T-cell (primary cell): Measurements from ENCODE around the gene CCDC88B. TPM values are rescaled to one million over a fixed set of nuclear protein-coding genes. Genes with fewer than 3 reads are reported as not detected.
A peak's percentile ranks its signal among the peaks of the same experiment; 100 is the strongest.
"Not testable (repeated sequence)": the region's sequence is repeated elsewhere in the genome, so short reads cannot be mapped to it uniquely, and the experiment has no call there.

Source experiments
- ATAC-seq, 4 experiments: fragments of 200-7000 bp in 3 of 4; fragments of 150-1000 bp in 1 of 4; cut with Tn5 transposase; replicated peaks in 1 of 4; 1 replicate in 3 of 4; 2 replicates in 1 of 4; pipeline ENCODE4 v1.10.0; 2021; ENCODE audit warnings: moderate library complexity in 3 of 4, mild to moderate bottlenecking in 2 of 4, moderate number of reproducible peaks in 1 of 4
- CTCF ChIA-PET, 2 donors: fragments of 300-600 bp; sonication (Branson Sonifier 250); formaldehyde crosslinking; loops; one replicate each; lab custom pipeline; 2022; ENCODE audit warnings: antibody characterized with exemption in 2 of 2; lab: Charles Lee
- POLR2A ChIA-PET, 2 donors: fragments of 300-600 bp; sonication (Branson Sonifier 250); formaldehyde crosslinking; loops; one replicate each; lab custom pipeline; 2022; ENCODE audit warnings: antibody characterized with exemption in 2 of 2; lab: Charles Lee
- DNase-seq, 35 experiments: peaks; one replicate each; pipeline versions ENCODE4 v3.0.0 to v3.0.0-alpha.2; 2013 to 2023
- H3K27ac ChIP-seq: one replicate; pipeline ENCODE4 v1.5.1; 2013; ENCODE audit warnings: low read length
- H3K27me3 ChIP-seq, 2 experiments: replicated peaks in 1 of 2; 1 replicate in 1 of 2; 2 replicates in 1 of 2; pipeline versions ENCODE4 v1.6.1 to v1.7.0; 2013; ENCODE audit warnings: low read length in 1 of 2, mixed read lengths in 1 of 2; ENCODE audit not compliant: control insufficient read depth in 2 of 2, insufficient read depth in 2 of 2; ENCODE audit errors: extremely low read depth in 1 of 2
- H3K36me3 ChIP-seq, 2 donors: 1 replicate in 1 of 2; 2 replicates in 1 of 2; pipeline versions ENCODE4 v1.6.1 to v1.7.0; 2013; ENCODE audit warnings: low read length in 1 of 2; ENCODE audit not compliant: control insufficient read depth in 2 of 2, insufficient read depth in 1 of 2; ENCODE audit errors: extremely low read depth in 1 of 2
- H3K4me1 ChIP-seq, 2 experiments: 1 replicate in 1 of 2; 2 replicates in 1 of 2; pipeline versions ENCODE4 v1.6.1 to v1.7.0; 2013; ENCODE audit warnings: low read length in 2 of 2, mixed read lengths in 1 of 2; ENCODE audit not compliant: insufficient read depth in 2 of 2, control insufficient read depth in 1 of 2; ENCODE audit errors: extremely low read depth in 1 of 2
- H3K4me3 ChIP-seq, 2 donors: 1 replicate in 1 of 2; 2 replicates in 1 of 2; pipeline versions ENCODE4 v1.5.1 to v1.7.0; 2013; ENCODE audit warnings: mild to moderate bottlenecking in 2 of 2, low read length in 1 of 2, moderate library complexity in 1 of 2; ENCODE audit not compliant: control insufficient read depth in 1 of 2; ENCODE audit errors: extremely low read depth in 1 of 2
- H3K9me3 ChIP-seq: 2 replicates; pipeline ENCODE4 v1.7.0; 2013
- H3K27ac Mint-ChIP-seq, 2 donors: one replicate each; pipeline ENCODE4 v1.8.0; 2020 to 2021; ENCODE audit warnings: mild to moderate bottlenecking in 2 of 2, mixed read lengths in 2 of 2
- H3K27me3 Mint-ChIP-seq, 2 donors: one replicate each; pipeline ENCODE4 v1.8.0; 2021 to 2022; ENCODE audit warnings: mixed read lengths in 2 of 2
- H3K36me3 Mint-ChIP-seq: one replicate; pipeline ENCODE4 v1.8.0; 2021; ENCODE audit warnings: mixed read lengths
- H3K4me1 Mint-ChIP-seq, 3 donors: one replicate each; pipeline ENCODE4 v1.8.0; 2020 to 2022; ENCODE audit warnings: mixed read lengths in 3 of 3, mild to moderate bottlenecking in 1 of 3
- H3K4me3 Mint-ChIP-seq, 3 donors: one replicate each; pipeline ENCODE4 v1.8.0; 2020 to 2022; ENCODE audit warnings: mild to moderate bottlenecking in 3 of 3, mixed read lengths in 3 of 3, moderate library complexity in 3 of 3
- H3K9me3 Mint-ChIP-seq, 3 donors: one replicate each; pipeline ENCODE4 v1.8.0; 2020 to 2022; ENCODE audit warnings: mixed read lengths in 3 of 3
- WGBS: methylation state at CpG from one replicate; pipeline ENCODE4 v1.1.5; 2013; ENCODE audit warnings: missing lambda C conversion rate; ENCODE audit not compliant: insufficient coverage; 5-methylcytosine and 5-hydroxymethylcytosine counted together
- total RNA-seq, 35 experiments: library from RNA in 6 of 35; stranded (reverse) in 6 of 35; fragments of 120-200 nt in 1 of 35; gene quantifications; one replicate each; pipeline versions ENCODE4 v1.2.1 to v1.2.4 and lab custom pipeline; 2013 to 2026

The CCDC88B gene
- total RNA-seq, 5 donors from 2014 or later (not counting 1 experiment from before 2014, with no cell fraction given): 132 to 144 (median 133) TPM

GRCh38 chr11:64323984-64324383 lies 16.0 kb upstream of the CCDC88B start:
- not testable (repeated sequence) for H3K27ac ChIP-seq, H3K27ac Mint-ChIP-seq

GRCh38 chr11:64324692-64325469 lies 15.1 kb upstream of the CCDC88B start:
- no peaks in the 10 kb centered on the region for H3K9me3 Mint-ChIP-seq
- no peaks in the 10 kb centered on the region for H3K9me3 ChIP-seq
- no peaks in the 10 kb centered on the region for H3K27me3 ChIP-seq
- no peak overlapping the region for H3K27ac ChIP-seq
- H3K36me3 ChIP-seq: peaks cover 6 to 22% of the 10 kb centered on the region in 2 donors
- H3K4me1 Mint-ChIP-seq: peaks cover 3 to 12% (median 6%) of the 10 kb centered on the region in 3 donors
- no peaks in the 10 kb centered on the region for H3K4me1 ChIP-seq
- POLR2A ChIA-PET: interaction anchor here in 1 of 2 donors (0.7 kb wide), 1 partner anchor 101 kb away, joined by 6 read pairs; no protein-coding TSS in a partner anchor
- CTCF ChIA-PET: no interaction called here
- 100% methylated on average over 1 of the region's 11 CpGs for WGBS
- ATAC-seq (no peak), DNase-seq (no peak)
- no peaks in the 10 kb centered on the region for H3K27me3 Mint-ChIP-seq
- H3K27ac Mint-ChIP-seq: no peak overlapping the region
- H3K4me3 Mint-ChIP-seq: no peak overlapping the region
- no peak overlapping the region for H3K4me3 ChIP-seq
- peaks cover 15% of the 10 kb centered on the region for H3K36me3 Mint-ChIP-seq

More at GRCh38 chr11:64323984-64324383, 16.0 kb upstream of the CCDC88B start:
- POLR2A ChIA-PET, H3K9me3 Mint-ChIP-seq, ATAC-seq, H3K4me3 Mint-ChIP-seq, H3K9me3 ChIP-seq, DNase-seq, H3K27me3 ChIP-seq, H3K4me3 ChIP-seq, H3K4me1 ChIP-seq, H3K27me3 Mint-ChIP-seq: not testable (repeated sequence)
- Mint-ChIP-seq H3K4me1 (peaks cover 6 to 21% (median 15%) of the 10 kb centered on the region in 3 donors), H3K36me3 (peaks cover 15% of the 10 kb centered on the region)
- CTCF ChIA-PET: interaction anchor here in 1 of 2 donors (1.1 kb wide), 1 partner anchor 55 kb away, joined by 3 read pairs; no protein-coding TSS in a partner anchor
- peaks cover 6 to 22% of the 10 kb centered on the region in 2 donors for H3K36me3 ChIP-seq
- WGBS: 93% methylated on average over 4 of the region's 4 CpGs

DNA sequence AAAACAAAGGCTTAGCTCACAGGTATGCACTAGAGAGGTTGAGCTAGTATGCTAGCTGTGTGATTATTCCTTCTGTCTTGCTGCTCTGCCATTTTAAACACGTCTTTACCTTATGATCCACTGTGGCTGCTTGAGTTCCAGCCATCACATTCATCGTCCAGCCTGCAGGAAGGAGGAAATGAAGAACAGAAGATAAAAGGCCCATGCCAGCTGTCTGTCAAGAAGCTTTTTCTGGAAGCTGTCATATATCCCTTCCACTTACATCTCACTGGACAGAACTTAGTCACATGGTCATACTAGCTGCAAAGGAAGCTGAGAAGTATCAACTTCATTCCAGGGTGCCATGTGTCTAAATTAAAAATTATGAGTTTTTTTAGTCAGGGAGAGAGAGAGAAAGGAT lies 12.6 kb upstream of the CCDC88B start:
- H3K9me3 Mint-ChIP-seq: no peaks in the 10 kb centered on the region
- CTCF ChIA-PET: no interaction called here
- no peak for ATAC-seq
- H3K27me3 ChIP-seq: no peaks in the 10 kb centered on the region
- peaks cover 6% of the 10 kb centered on the region in 2 donors for H3K36me3 ChIP-seq
- WGBS: no CpG with 5 or more reads among the region's 2 CpGs
- H3K27ac Mint-ChIP-seq: no peak overlapping the region
- peaks cover 6 to 10% (median 8%) of the 10 kb centered on the region in 3 donors for H3K4me1 Mint-ChIP-seq
- no peaks in the 10 kb centered on the region for H3K27me3 Mint-ChIP-seq
- POLR2A ChIA-PET: no interaction called here
- no peak overlapping the region for H3K4me3 Mint-ChIP-seq
- no peak overlapping the region for H3K4me3 ChIP-seq
- DNase-seq: no peak
- H3K36me3 Mint-ChIP-seq: no peaks in the 10 kb centered on the region
- no peak overlapping the region for H3K27ac ChIP-seq
- no peaks in the 10 kb centered on the region for H3K9me3 ChIP-seq
- peaks cover 0 to 16% of the 10 kb centered on the region in 2 experiments for H3K4me1 ChIP-seq

GRCh38 chr11:64327993-64328392 lies 12.0 kb upstream of the CCDC88B start:
- WGBS: 93% methylated on average over 2 of the region's 3 CpGs
- peaks cover 6 to 10% (median 8%) of the 10 kb centered on the region in 3 donors for H3K4me1 Mint-ChIP-seq
- Histone ChIP-seq H3K4me3 (no peak overlapping the region), H3K36me3 (peaks cover 0 to 6% of the 10 kb centered on the region in 2 donors), H3K27ac (no peak overlapping the region), H3K4me1 (peaks cover 0 to 18% of the 10 kb centered on the region in 2 experiments), H3K9me3 (no peaks in the 10 kb centered on the region), H3K27me3 (no peaks in the 10 kb centered on the region)
- ATAC-seq: no peak
- H3K9me3 Mint-ChIP-seq: no peaks in the 10 kb centered on the region
- POLR2A ChIA-PET: no interaction called here
- H3K36me3 Mint-ChIP-seq: no peaks in the 10 kb centered on the region
- DNase-seq: no peak
- H3K4me3 Mint-ChIP-seq: no peak overlapping the region
- H3K27me3 Mint-ChIP-seq: no peaks in the 10 kb centered on the region
- no peak overlapping the region for H3K27ac Mint-ChIP-seq
- CTCF ChIA-PET: interaction anchor here in 1 of 2 donors (0.7 kb wide), 1 partner anchor 673 kb away, joined by 3 read pairs; no protein-coding TSS in a partner anchor

DNA sequence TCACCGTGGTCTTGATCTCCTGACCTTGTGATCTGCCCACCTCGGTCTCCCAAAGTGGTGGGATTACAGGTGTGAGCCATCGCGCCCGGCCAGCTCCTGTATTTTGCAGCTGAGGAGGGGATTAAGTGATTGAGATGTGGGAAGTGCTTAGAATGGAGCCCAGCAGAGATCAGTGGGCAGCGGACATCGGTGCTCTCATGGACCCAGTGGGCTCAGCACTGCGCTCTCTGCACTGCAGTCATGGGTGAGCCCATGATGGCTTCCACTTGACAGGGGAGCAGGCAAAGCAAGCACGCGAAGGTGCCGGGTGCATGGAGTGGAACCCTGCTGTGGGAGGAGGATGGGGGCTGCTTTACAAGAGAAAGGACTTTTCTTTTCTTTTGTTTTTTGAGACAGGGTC lies 9.1 kb upstream of the CCDC88B start:
- H3K36me3 ChIP-seq: peaks cover 3 to 7% of the 10 kb centered on the region in 2 donors
- Mint-ChIP-seq H3K4me3 (no peak overlapping the region), H3K27me3 (no peaks in the 10 kb centered on the region), H3K4me1 (peaks cover 6 to 13% (median 8%) of the 10 kb centered on the region in 3 donors), H3K27ac (no peak overlapping the region), H3K36me3 (peaks cover 2% of the 10 kb centered on the region), H3K9me3 (no peaks in the 10 kb centered on the region)
- ATAC-seq (no peak), DNase-seq (no peak)
- H3K4me1 ChIP-seq: peaks cover 0 to 18% of the 10 kb centered on the region in 2 experiments
- CTCF ChIA-PET: interaction anchor here (0.8 to 2.7 kb wide), 3 partner anchors 12 to 126 kb away, joined by 4 to 41 read pairs (median 11); partner anchors contain the start of genes PRDX5 (in 1 of the 2) and TRMT112 (in 1 of the 2)
- H3K9me3 ChIP-seq: no peaks in the 10 kb centered on the region
- 96% methylated on average over 10 of the region's 11 CpGs for WGBS
- H3K27me3 ChIP-seq: no peaks in the 10 kb centered on the region
- no peak overlapping the region for H3K27ac ChIP-seq
- POLR2A ChIA-PET: interaction anchor here in 1 of 2 donors (0.7 kb wide), 1 partner anchor 432 kb away, joined by 3 read pairs; no protein-coding TSS in a partner anchor
- H3K4me3 ChIP-seq: no peak overlapping the region

DNA sequence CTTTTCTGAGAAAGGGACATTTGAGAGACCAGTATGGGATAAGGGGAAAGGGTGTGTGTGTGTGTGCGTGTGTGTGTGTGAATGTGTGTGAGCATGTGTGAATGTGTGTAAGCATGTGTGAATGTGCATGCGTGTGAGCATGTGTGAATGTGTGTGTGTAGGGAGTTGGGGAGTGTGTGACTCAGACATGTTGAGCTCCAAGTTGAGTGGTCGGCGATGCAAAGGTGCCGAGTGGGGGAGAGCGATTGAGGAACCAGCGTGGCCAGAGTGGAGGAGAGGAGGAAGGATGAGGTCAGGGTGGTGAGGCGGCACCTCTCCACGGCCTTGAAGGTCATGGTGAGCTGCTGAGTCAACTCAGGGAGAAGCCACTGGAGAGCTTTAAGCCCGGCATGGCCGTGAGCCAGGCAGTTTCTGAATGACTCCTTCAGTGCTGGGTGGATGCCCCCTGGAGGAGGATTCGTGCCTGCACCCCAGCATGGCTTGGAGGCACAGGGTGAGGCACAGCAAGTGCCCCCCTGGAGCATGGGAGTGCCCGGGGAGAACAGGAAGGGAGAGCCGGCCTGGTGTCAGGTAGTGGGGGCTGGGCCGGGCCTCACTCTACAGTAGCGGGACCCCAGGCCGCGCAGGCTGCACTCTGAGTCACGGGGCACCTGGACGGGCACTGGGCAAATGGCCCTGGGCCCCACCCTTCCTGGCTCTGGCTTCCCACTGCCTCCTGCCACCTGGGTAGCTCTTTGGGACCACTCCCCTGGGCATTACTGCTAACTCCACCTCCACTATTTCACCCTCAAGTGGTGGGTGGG lies 8.2 kb upstream of the CCDC88B start:
- H3K36me3 Mint-ChIP-seq: peaks cover 2% of the 10 kb centered on the region
- H3K27ac Mint-ChIP-seq: peak overlapping the region; percentile 4 to 21
- no peaks in the 10 kb centered on the region for H3K9me3 ChIP-seq
- DNase-seq (peak in 34 of 35 experiments; percentile 40 to 80 (median 62)), ATAC-seq (peak; percentile 78 to 93 (median 88))
- no peak overlapping the region for H3K27ac ChIP-seq
- peaks cover 3 to 7% of the 10 kb centered on the region in 2 donors for H3K36me3 ChIP-seq
- H3K27me3 ChIP-seq: no peaks in the 10 kb centered on the region
- CTCF ChIA-PET: interaction anchor here (0.6 to 2.7 kb wide), 6 partner anchors 12 to 147 kb away, joined by 3 to 41 read pairs (median 4); partner anchors contain the start of genes PRDX5 (in 2 of the 2) and TRMT112 (in 1 of the 2)
- POLR2A ChIA-PET: interaction anchor here in 1 of 2 donors (0.7 kb wide), 1 partner anchor 14 kb away, joined by 3 read pairs; the partner anchor contains the start of gene PRDX5
- no peak overlapping the region for H3K4me3 Mint-ChIP-seq
- H3K27me3 Mint-ChIP-seq: no peaks in the 10 kb centered on the region
- WGBS: 22% methylated on average over 18 of the region's 20 CpGs
- H3K4me1 Mint-ChIP-seq: peaks cover 8 to 16% (median 8%) of the 10 kb centered on the region in 3 donors
- peaks cover 0 to 18% of the 10 kb centered on the region in 2 experiments for H3K4me1 ChIP-seq
- no peak overlapping the region for H3K4me3 ChIP-seq
- no peaks in the 10 kb centered on the region for H3K9me3 Mint-ChIP-seq
